ENCODE measurements around the gene KPTN.

- TF ChIP-seq, protein P1, sequence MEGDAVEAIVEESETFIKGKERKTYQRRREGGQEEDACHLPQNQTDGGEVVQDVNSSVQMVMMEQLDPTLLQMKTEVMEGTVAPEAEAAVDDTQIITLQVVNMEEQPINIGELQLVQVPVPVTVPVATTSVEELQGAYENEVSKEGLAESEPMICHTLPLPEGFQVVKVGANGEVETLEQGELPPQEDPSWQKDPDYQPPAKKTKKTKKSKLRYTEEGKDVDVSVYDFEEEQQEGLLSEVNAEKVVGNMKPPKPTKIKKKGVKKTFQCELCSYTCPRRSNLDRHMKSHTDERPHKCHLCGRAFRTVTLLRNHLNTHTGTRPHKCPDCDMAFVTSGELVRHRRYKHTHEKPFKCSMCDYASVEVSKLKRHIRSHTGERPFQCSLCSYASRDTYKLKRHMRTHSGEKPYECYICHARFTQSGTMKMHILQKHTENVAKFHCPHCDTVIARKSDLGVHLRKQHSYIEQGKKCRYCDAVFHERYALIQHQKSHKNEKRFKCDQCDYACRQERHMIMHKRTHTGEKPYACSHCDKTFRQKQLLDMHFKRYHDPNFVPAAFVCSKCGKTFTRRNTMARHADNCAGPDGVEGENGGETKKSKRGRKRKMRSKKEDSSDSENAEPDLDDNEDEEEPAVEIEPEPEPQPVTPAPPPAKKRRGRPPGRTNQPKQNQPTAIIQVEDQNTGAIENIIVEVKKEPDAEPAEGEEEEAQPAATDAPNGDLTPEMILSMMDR (IDR thresholded peaks at IDR 0.05 in 8 of 11, conservative IDR thresholded peaks at IDR 0.05 in 3 of 11): no peak
- TF ChIP-seq POLR2A (IDR thresholded peaks at IDR 0.05): no peak
- TF ChIP-seq POLR2AphosphoS5 (IDR thresholded peaks at IDR 0.05): no peak
These were observed 28.3 kb upstream of the KPTN start for GRCh38 chr19:47512183-47512947.
